ENCODE results near the gene USP21. TPM values are rescaled to one million over a fixed set of nuclear protein-coding genes. Genes with fewer than 3 reads are reported as not detected.

Gene USP21
- total and polyA plus RNA-seq, 2 of the 13 experiments (the other 11 are each of a cell fraction or from before 2014, with no cell fraction given), result 10.1 to 33.1 TPM

- TF ChIP-seq TBX3 (IDR thresholded peaks at IDR 0.05; ENCODE audit: borderline replicate concordance), result no peak
- TF ChIP-seq HOXA9 (CRISPR knock-in tag; IDR thresholded peaks at IDR 0.05; ENCODE audit: borderline replicate concordance), result no peak
- no peak for TF ChIP-seq ZFAT (CRISPR knock-in tag; conservative IDR thresholded peaks at IDR 0.05)
- no peak for TF ChIP-seq SRSF4 (IDR thresholded peaks at IDR 0.05; ENCODE audit: low read depth, low read length, poor library complexity, severe bottlenecking)
- no peak for TF ChIP-seq GABPA (IDR thresholded peaks at IDR 0.05; ENCODE audit: low read depth, low read length)
- TF ChIP-seq GABPA (CRISPR knock-in tag; IDR thresholded peaks at IDR 0.05; ENCODE audit: low read depth), result no peak
- TF ChIP-seq ZUFSP (CRISPR knock-in tag; IDR thresholded peaks at IDR 0.05; ENCODE audit: borderline replicate concordance), result no peak
- TF ChIP-seq MXD3 (CRISPR knock-in tag; IDR thresholded peaks at IDR 0.05), result no peak
- no peak for TF ChIP-seq ZNF512B (CRISPR knock-in tag; IDR thresholded peaks at IDR 0.05; ENCODE audit: borderline replicate concordance)
- no peak for TF ChIP-seq ZSCAN31 (CRISPR knock-in tag; IDR thresholded peaks at IDR 0.05; ENCODE audit: low read depth)
- TF ChIP-seq NFATC3 (CRISPR knock-in tag; IDR thresholded peaks at IDR 0.05), result no peak
Measured at GRCh38 chr1:161111117-161111516, 48.2 kb upstream of the USP21 start (continued).
